GM12878 (cell line): Measurements from ENCODE around the gene OGFR. TPM values are rescaled to one million over a fixed set of nuclear protein-coding genes. Genes with fewer than 3 reads are reported as not detected.

Experiments
- ATAC-seq: fragments of 200-7000 bp; cut with Tn5 transposase; 3 replicates; pipeline ENCODE4 v1.9.1; 2020; ENCODE audit warnings: mild to moderate bottlenecking, moderate library complexity
- BruUV-seq: library from RNA; stranded (reverse); fragments of 400-500 nt; replicated peaks from 2 replicates; lab custom pipeline; 2021; lab: Mats Ljungman, UMichigan
- CTCF ChIA-PET: fragments of 300-600 bp; sonication (Branson Sonifier 250); formaldehyde crosslinking; extraction: SDS; loops from one replicate; lab custom pipeline; 2021; ENCODE audit warnings: inconsistent platforms; lab: Yijun Ruan, JAX
- POLR2A ChIA-PET: fragments of 350-600 bp; formaldehyde crosslinking; extraction: SDS; loops from one replicate; lab custom pipeline; 2021; ENCODE audit warnings: inconsistent platforms; lab: Charles Lee
- RAD21 ChIA-PET: fragments of 300-600 bp; sonication (Branson Sonifier 250); formaldehyde crosslinking; loops from one replicate; lab custom pipeline; 2023; ENCODE audit warnings: antibody characterized with exemption; ENCODE audit not compliant: unreplicated experiment; lab: Charles Lee
- SMC1A ChIA-PET: fragments of 300-600 bp; sonication (Branson Sonifier 250); formaldehyde crosslinking; loops from one replicate; lab custom pipeline; 2023; ENCODE audit not compliant: unreplicated experiment, uncharacterized antibody; lab: Charles Lee
- DNase-seq: peaks from one replicate; pipeline ENCODE4 v3.0.0-alpha.2; 2011; ENCODE audit warnings: low read depth, low spot score
- FAIRE-seq: peaks from 3 replicates; lab custom pipeline; 2011; peaks lifted over from hg19 to GRCh38; lab: Jason Lieb, UNC
- H2AFZ ChIP-seq: 2 replicates; pipeline ENCODE4 v1.6.0; 2011; ENCODE audit warnings: low read depth, low read length, control low read depth; ENCODE audit not compliant: control insufficient read depth
- H3K27ac ChIP-seq: 2 replicates; pipeline ENCODE4 v1.5.1; 2011; ENCODE audit warnings: control low read depth; ENCODE audit not compliant: control insufficient read depth, insufficient read depth
- H3K27me3 ChIP-seq, 2 experiments: replicated peaks in 1 of 2; 2 replicates each; pipeline versions ENCODE4 v1.6.0 to v1.6.1; 2011; ENCODE audit warnings: low read length in 1 of 2; ENCODE audit not compliant: control insufficient read depth in 2 of 2, insufficient read depth in 2 of 2
- H3K36me3 ChIP-seq, 2 experiments: 2 replicates each; pipeline ENCODE4 v1.5.1; 2011; ENCODE audit warnings: low read length in 1 of 2; ENCODE audit not compliant: control insufficient read depth in 2 of 2, insufficient read depth in 2 of 2
- H3K4me1 ChIP-seq: 2 replicates; pipeline ENCODE4 v1.6.1; 2011; ENCODE audit warnings: mild to moderate bottlenecking, low read length, moderate library complexity, mixed read lengths; ENCODE audit not compliant: control insufficient read depth, insufficient read depth
- H3K4me2 ChIP-seq: 2 replicates; pipeline ENCODE4 v1.6.0; 2011; ENCODE audit warnings: control low read depth; ENCODE audit not compliant: control insufficient read depth, insufficient read depth
- H3K4me3 ChIP-seq: fragments of 200-600 bp; sonication (generic); 2 replicates; pipeline ENCODE4 v1.5.1; 2016
- H3K79me2 ChIP-seq: 2 replicates; pipeline ENCODE4 v1.6.0; 2011; ENCODE audit warnings: low read length; ENCODE audit not compliant: control insufficient read depth, insufficient read depth
- H3K9ac ChIP-seq: 2 replicates; pipeline ENCODE4 v1.8.0; 2011; ENCODE audit warnings: low read length, control low read depth, mixed read lengths; ENCODE audit not compliant: control insufficient read depth, insufficient read depth
- H3K9me3 ChIP-seq: replicated peaks from 3 replicates; pipeline ENCODE4 v1.5.1; 2011; ENCODE audit warnings: mild to moderate bottlenecking, low read length; ENCODE audit not compliant: control insufficient read depth, insufficient read depth
- H4K20me1 ChIP-seq: 2 replicates; pipeline ENCODE4 v1.6.0; 2011; ENCODE audit not compliant: control insufficient read depth, insufficient read depth
- BACH1 ChIP-seq: fragments of 450-650 bp; IDR thresholded peaks from 2 replicates; pipeline ENCODE4 v1.6.1; 2017; ENCODE audit warnings: mild to moderate bottlenecking, borderline replicate concordance
- CHD4 ChIP-seq: fragments of 200-600 bp; sonication (generic); IDR thresholded peaks from 2 replicates; pipeline ENCODE4 v1.6.1; 2016; ENCODE audit warnings: mild to moderate bottlenecking
- EP300 ChIP-seq, 2 experiments: fragments of 150-350 bp in 1 of 2; IDR thresholded peaks; 2 replicates each; pipeline ENCODE4 v1.6.1; 2011 to 2012; ENCODE audit warnings: low read depth in 2 of 2, low read length in 2 of 2, borderline replicate concordance in 1 of 2, improper control_type of control experiment in 1 of 2, inconsistent platforms in 1 of 2; ENCODE audit not compliant: control insufficient read depth in 1 of 2
- FOS ChIP-seq: IDR thresholded peaks from 3 replicates; pipeline ENCODE4 v1.6.1; 2011; ENCODE audit warnings: borderline replicate concordance; ENCODE audit not compliant: insufficient read length; ENCODE audit errors: extremely low read depth
- GATAD2B ChIP-seq: fragments of 450-650 bp; conservative IDR thresholded peaks from 2 replicates; pipeline ENCODE4 v1.6.1; 2017; ENCODE audit warnings: low read depth, mild to moderate bottlenecking, moderate library complexity
- HSF1 ChIP-seq: fragments of 150-350 bp; IDR thresholded peaks from 2 replicates; pipeline ENCODE4 v1.6.1; 2014; ENCODE audit warnings: mild to moderate bottlenecking, low read depth, low read length
- MTA3 ChIP-seq: IDR thresholded peaks from 2 replicates; pipeline ENCODE4 v1.6.1; 2012; ENCODE audit warnings: low read length, inconsistent platforms, borderline replicate concordance
- RAD51 ChIP-seq: fragments of 450-650 bp; IDR thresholded peaks from 2 replicates; pipeline ENCODE4 v1.6.1; 2016; ENCODE audit warnings: moderate library complexity, mild to moderate bottlenecking, inconsistent platforms
- RCOR1 ChIP-seq: conservative IDR thresholded peaks from 2 replicates; pipeline ENCODE4 v1.6.1; 2012; ENCODE audit warnings: low read depth, low read length, improper control_type of control experiment
- TCF3 ChIP-seq: IDR thresholded peaks from 2 replicates; pipeline ENCODE4 v1.6.1; 2012; ENCODE audit warnings: low read depth, mild to moderate bottlenecking, low read length, borderline replicate concordance; ENCODE audit not compliant: insufficient read depth
- ZNF217 ChIP-seq: fragments of 450-650 bp; IDR thresholded peaks from 2 replicates; pipeline ENCODE4 v1.6.1; 2017; ENCODE audit warnings: antibody characterized with exemption, mild to moderate bottlenecking
- WGBS: methylation state at CpG from one replicate; pipeline ENCODE4 v1.1.6; 2016; ENCODE audit warnings: low lambda C conversion rate; ENCODE audit not compliant: insufficient replicate concordance, insufficient coverage; ENCODE audit errors: missing lambda C conversion rate; 5-methylcytosine and 5-hydroxymethylcytosine counted together
- in situ Hi-C: fragments of 300-500 bp; cut with MboI; formaldehyde crosslinking; loops from 9 replicates; pipeline ENCODE4 v1.14.3; 2018; ENCODE audit warnings: mixed read lengths
- intact Hi-C: fragments of 100-400 bp; cut with micrococcal nuclease; formaldehyde crosslinking; loops from one replicate; pipeline ENCODE4 v1.14.2; 2022; ENCODE audit not compliant: unreplicated experiment
- polyA plus RNA-seq, 11 experiments: library from polyadenylated mRNA; depleted of rRNA in 4 of 11; unstranded in 6 of 11; stranded (reverse) in 5 of 11; fragments of >200 nt; fragmentation: Nextera tagmentation in 4 of 11; fragmentation: Illumina TruSeq in 1 of 11; extraction: Ambion mirVana in 4 of 11; extraction: Trizol in 1 of 11; gene quantifications; 1 replicate in 1 of 11; 2 replicates in 10 of 11; pipeline versions ENCODE4 v1.2.1 to v1.2.3, GENCODE V29; 2011 to 2016; ENCODE audit warnings: inconsistent platforms in 2 of 11, missing spikeins in 2 of 11, low read depth in 1 of 11
- total RNA-seq, 4 experiments: library from RNA; depleted of rRNA in 3 of 4; stranded (reverse); fragments of >200 nt in 3 of 4; fragmentation: Illumina TruSeq in 1 of 4; extraction: Trizol in 1 of 4; gene quantifications; 2 replicates each; pipeline versions ENCODE4 v1.2.1 to v1.2.3, GENCODE V29; 2013 to 2021
- TF ChIP-seq, protein P1 (sequence below): fragments of 450-650 bp; IDR thresholded peaks from 2 replicates; pipeline ENCODE4 v1.6.1; 2017; ENCODE audit warnings: borderline replicate concordance
- TF ChIP-seq, protein P2 (sequence below): fragments of 450-650 bp; IDR thresholded peaks from 2 replicates; pipeline ENCODE4 v1.6.1; 2017; ENCODE audit warnings: mild to moderate bottlenecking

The OGFR gene
- total and polyA plus RNA-seq, 10 of the 15 experiments (the other 5 are each of a cell fraction or from before 2014, with no cell fraction given), result 0.72 to 62.1 (median 27.3) TPM

DNA sequence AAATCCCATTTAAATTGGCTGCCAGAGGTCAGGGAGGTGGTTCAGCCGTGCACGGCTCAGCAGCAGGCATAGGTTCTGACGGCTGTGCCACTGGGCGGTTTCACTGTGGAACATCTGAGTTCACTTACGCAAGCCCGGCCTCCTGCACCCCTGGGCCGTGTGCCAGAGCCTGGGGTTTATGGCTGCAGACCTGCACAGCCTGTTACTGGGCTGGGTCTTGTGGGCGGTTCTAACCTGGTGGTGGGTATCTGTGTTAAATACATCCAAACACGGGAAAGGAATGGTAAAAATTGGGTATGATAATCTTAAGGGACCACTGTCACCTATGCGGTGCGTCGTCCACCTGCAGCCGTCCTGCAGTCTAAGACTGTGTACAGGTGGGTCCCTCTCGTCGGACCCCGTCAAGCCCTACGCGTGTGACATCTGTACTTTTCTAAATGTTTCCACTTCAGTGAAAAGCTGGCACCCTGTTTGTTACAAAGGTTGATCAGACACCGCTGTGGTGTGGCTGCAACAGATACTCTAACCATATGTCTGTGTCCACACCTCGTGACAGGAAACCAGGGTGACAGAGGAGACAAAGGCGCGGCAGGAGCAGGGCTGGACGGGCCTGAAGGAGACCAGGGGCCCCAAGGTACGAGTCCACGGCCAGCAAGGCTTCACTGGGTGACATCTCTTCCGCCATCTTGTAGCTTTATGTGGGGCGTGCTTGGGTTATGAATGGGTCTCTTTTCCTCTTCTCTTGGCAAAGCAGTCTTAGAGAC lies 33.7 kb downstream of the OGFR start (continued):
- 0 out of 2 replicates have a peak, but pooled peaks have one; percentile 26 for TF ChIP-seq RAD51

GRCh38 chr20:62839261-62839660 lies 34.6 kb downstream of the OGFR start:
- Histone ChIP-seq H3K9ac (no peak overlapping the region), H4K20me1 (no peaks in the 10 kb centered on the region), H3K4me1 (peaks cover 6% of the 10 kb centered on the region), H3K79me2 (no peaks in the 10 kb centered on the region), H3K4me2 (no peak overlapping the region), H3K4me3 (no peak overlapping the region), H3K27me3 (peaks cover 0 to 3% of the 10 kb centered on the region in 2 experiments; a peak in 3 of 4 replicates), H3K9me3 (no peaks in the 10 kb centered on the region), H2AFZ (no peak overlapping the region), H3K27ac (no peak overlapping the region), H3K36me3 (no peaks in the 10 kb centered on the region)
- intact Hi-C loops, result no loop called here
- FAIRE-seq (no peak), ATAC-seq (no peak), DNase-seq (no peak)
- ChIA-PET RAD21 (no interaction called here), SMC1A (no interaction called here), POLR2A (no interaction called here), CTCF (interaction anchor here (1.0 kb wide), 1 partner anchor 54 kb away, joined by 3 read pairs; no protein-coding TSS in a partner anchor)
- in situ Hi-C loops, result no loop called here
- WGBS, result 73% methylated on average over 7 of the region's 8 CpGs
- BruUV-seq, result no TSS peak
- no peak for TF ChIP-seq MTA3
- no peak for TF ChIP-seq GATAD2B
- no peak for TF ChIP-seq HSF1
- TF ChIP-seq, protein P1, sequence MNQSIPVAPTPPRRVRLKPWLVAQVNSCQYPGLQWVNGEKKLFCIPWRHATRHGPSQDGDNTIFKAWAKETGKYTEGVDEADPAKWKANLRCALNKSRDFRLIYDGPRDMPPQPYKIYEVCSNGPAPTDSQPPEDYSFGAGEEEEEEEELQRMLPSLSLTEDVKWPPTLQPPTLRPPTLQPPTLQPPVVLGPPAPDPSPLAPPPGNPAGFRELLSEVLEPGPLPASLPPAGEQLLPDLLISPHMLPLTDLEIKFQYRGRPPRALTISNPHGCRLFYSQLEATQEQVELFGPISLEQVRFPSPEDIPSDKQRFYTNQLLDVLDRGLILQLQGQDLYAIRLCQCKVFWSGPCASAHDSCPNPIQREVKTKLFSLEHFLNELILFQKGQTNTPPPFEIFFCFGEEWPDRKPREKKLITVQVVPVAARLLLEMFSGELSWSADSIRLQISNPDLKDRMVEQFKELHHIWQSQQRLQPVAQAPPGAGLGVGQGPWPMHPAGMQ, result no peak
- no peak for TF ChIP-seq TCF3
- no peak for TF ChIP-seq RCOR1
- no peak for TF ChIP-seq ZNF217
- TF ChIP-seq EP300 (IDR thresholded peaks at IDR 0.05; ENCODE audit: borderline replicate concordance in 1 of 2, control insufficient read depth in 1 of 2, low read depth in 2 of 2, low read length in 2 of 2), result no peak
- no peak for TF ChIP-seq CHD4
- TF ChIP-seq FOS, result no peak
- TF ChIP-seq, protein P2, sequence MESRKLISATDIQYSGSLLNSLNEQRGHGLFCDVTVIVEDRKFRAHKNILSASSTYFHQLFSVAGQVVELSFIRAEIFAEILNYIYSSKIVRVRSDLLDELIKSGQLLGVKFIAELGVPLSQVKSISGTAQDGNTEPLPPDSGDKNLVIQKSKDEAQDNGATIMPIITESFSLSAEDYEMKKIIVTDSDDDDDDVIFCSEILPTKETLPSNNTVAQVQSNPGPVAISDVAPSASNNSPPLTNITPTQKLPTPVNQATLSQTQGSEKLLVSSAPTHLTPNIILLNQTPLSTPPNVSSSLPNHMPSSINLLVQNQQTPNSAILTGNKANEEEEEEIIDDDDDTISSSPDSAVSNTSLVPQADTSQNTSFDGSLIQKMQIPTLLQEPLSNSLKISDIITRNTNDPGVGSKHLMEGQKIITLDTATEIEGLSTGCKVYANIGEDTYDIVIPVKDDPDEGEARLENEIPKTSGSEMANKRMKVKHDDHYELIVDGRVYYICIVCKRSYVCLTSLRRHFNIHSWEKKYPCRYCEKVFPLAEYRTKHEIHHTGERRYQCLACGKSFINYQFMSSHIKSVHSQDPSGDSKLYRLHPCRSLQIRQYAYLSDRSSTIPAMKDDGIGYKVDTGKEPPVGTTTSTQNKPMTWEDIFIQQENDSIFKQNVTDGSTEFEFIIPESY, result no peak
- TF ChIP-seq BACH1, result no peak
